A549 (cell line): Measurements from ENCODE around the gene CCDC116. TPM values are rescaled to one million over a fixed set of nuclear protein-coding genes. Genes with fewer than 3 reads are reported as not detected.

Experiments used
- ATAC-seq, 2 experiments: fragments of 200-7000 bp in 1 of 2; fragments of >200 bp in 1 of 2; cut with Nextera tagmentation in 1 of 2; cut with Tn5 transposase in 1 of 2; 3 replicates each; pipeline versions ENCODE4 v1.8.0 to v1.9.1; 2018 to 2020; ENCODE audit warnings: mild to moderate bottlenecking in 1 of 2, moderate library complexity in 1 of 2
- CTCF ChIA-PET: fragments of 300-600 bp; sonication (Branson Sonifier 250); formaldehyde crosslinking; extraction: SDS; loops from one replicate; lab custom pipeline; 2021; ENCODE audit warnings: antibody characterized with exemption, inconsistent platforms; lab: Yijun Ruan, JAX
- POLR2A ChIA-PET: fragments of 350-600 bp; formaldehyde crosslinking; extraction: SDS; loops from one replicate; lab custom pipeline; 2021; ENCODE audit warnings: antibody characterized with exemption, inconsistent platforms; lab: Yijun Ruan, JAX
- DNase-seq, 2 experiments: peaks; one replicate each; pipeline versions ENCODE4 v3.0.0 to v3.0.0-alpha.2; 2011 to 2016; ENCODE audit warnings: low read depth in 1 of 2, low spot score in 1 of 2
- FAIRE-seq: peaks from 2 replicates; lab custom pipeline; 2011; peaks lifted over from hg19 to GRCh38; lab: Jason Lieb, UNC
- H3K27ac ChIP-seq, 2 experiments: fragments of >200 bp; sonication (Bioruptor Twin); formaldehyde crosslinking; 3 replicates each; pipeline ENCODE4 v1.5.1; 2016 to 2017
- H3K4me1 ChIP-seq: fragments of >200 bp; sonication (Bioruptor Twin); formaldehyde crosslinking; 3 replicates; pipeline ENCODE4 v1.6.1; 2016
- H3K4me2 ChIP-seq: fragments of >200 bp; sonication (Bioruptor Twin); formaldehyde crosslinking; 3 replicates; pipeline ENCODE4 v1.6.1; 2016
- H3K4me3 ChIP-seq: fragments of >200 bp; sonication (Bioruptor Twin); formaldehyde crosslinking; 3 replicates; pipeline ENCODE4 v1.5.1; 2016
- H3K9me3 ChIP-seq: fragments of >200 bp; sonication (Bioruptor Twin); formaldehyde crosslinking; 3 replicates; pipeline ENCODE4 v1.6.1; 2016
- BHLHE40 ChIP-seq: IDR thresholded peaks from 2 replicates; pipeline ENCODE4 v1.6.1; 2012; ENCODE audit warnings: low read depth, low read length, inconsistent platforms
- CEBPB ChIP-seq, 2 experiments: fragments of >200 bp in 1 of 2; sonication (Bioruptor Twin) in 1 of 2; formaldehyde crosslinking in 1 of 2; IDR thresholded peaks; 2 replicates each; pipeline ENCODE4 v1.6.1; 2012 to 2016
- CHD2 ChIP-seq: fragments of 150-350 bp; IDR thresholded peaks from 2 replicates; pipeline ENCODE4 v1.6.1; 2014; ENCODE audit warnings: low read length; ENCODE audit not compliant: partially characterized antibody
- ELK1 ChIP-seq: fragments of 150-350 bp; IDR thresholded peaks from 2 replicates; pipeline ENCODE4 v1.6.1; 2014; ENCODE audit warnings: low read depth, mild to moderate bottlenecking, low read length
- EP300 ChIP-seq, 2 experiments: fragments of >200 bp; sonication (Bioruptor Twin); formaldehyde crosslinking; IDR thresholded peaks; 2 replicates in 1 of 2; 3 replicates in 1 of 2; pipeline ENCODE4 v1.6.1; 2016 to 2017
- ESRRA ChIP-seq: fragments of 150-350 bp; IDR thresholded peaks from 2 replicates; pipeline ENCODE4 v1.6.1; 2014; ENCODE audit warnings: mild to moderate bottlenecking, low read length, borderline replicate concordance
- FOSB ChIP-seq: fragments of 250-450 bp; sonication (Bioruptor Pico); IDR thresholded peaks from 2 replicates; pipeline ENCODE4 v1.5.0; 2020; ENCODE audit warnings: mild to moderate bottlenecking, moderate library complexity
- FOSL2 ChIP-seq, 2 experiments: fragments of 450-650 bp in 1 of 2; fragments of >200 bp in 1 of 2; sonication (Bioruptor Twin) in 1 of 2; formaldehyde crosslinking; IDR thresholded peaks; 2 replicates each; pipeline versions ENCODE4 v1.5.0 to v1.6.1; 2016 to 2020; ENCODE audit warnings: mild to moderate bottlenecking in 1 of 2, moderate library complexity in 1 of 2
- FOXS1 ChIP-seq: fragments of 250-450 bp; sonication (Bioruptor Pico); IDR thresholded peaks from 2 replicates; pipeline ENCODE4 v1.5.0; 2020; ENCODE audit warnings: mild to moderate bottlenecking, moderate library complexity
- HES2 ChIP-seq: fragments of >200 bp; sonication (Bioruptor Twin); formaldehyde crosslinking; IDR thresholded peaks from 2 replicates; pipeline ENCODE4 v1.6.1; 2016
- HOXB13 ChIP-seq: fragments of 250-450 bp; sonication (Bioruptor Pico); IDR thresholded peaks from 2 replicates; pipeline ENCODE4 v1.5.0; 2020; ENCODE audit warnings: low read depth, mild to moderate bottlenecking, moderate library complexity
- JUNB ChIP-seq: fragments of >200 bp; sonication (Bioruptor Twin); formaldehyde crosslinking; IDR thresholded peaks from 2 replicates; pipeline ENCODE4 v1.6.1; 2016
- KDM1A ChIP-seq: fragments of 200-600 bp; sonication (generic); IDR thresholded peaks from 2 replicates; pipeline ENCODE4 v1.6.1; 2016; ENCODE audit warnings: low read depth, mild to moderate bottlenecking
- MAX ChIP-seq: IDR thresholded peaks from 2 replicates; pipeline ENCODE4 v1.6.1; 2012
- MYC ChIP-seq: IDR thresholded peaks from 2 replicates; pipeline ENCODE4 v1.6.1; 2012; ENCODE audit warnings: mild to moderate bottlenecking, inconsistent platforms, low read length, improper control_type of control experiment, borderline replicate concordance
- PBX3 ChIP-seq: IDR thresholded peaks from 2 replicates; pipeline ENCODE4 v1.6.1; 2012
- POLR2A ChIP-seq: IDR thresholded peaks from 2 replicates; pipeline ENCODE4 v1.6.1; 2012; ENCODE audit warnings: mild to moderate bottlenecking, low read length
- RCOR1 ChIP-seq: fragments of 150-350 bp; IDR thresholded peaks from 2 replicates; pipeline ENCODE4 v1.6.1; 2014; ENCODE audit warnings: antibody characterized with exemption, low read length, low read depth
- RNF2 ChIP-seq: fragments of 200-600 bp; sonication (generic); IDR thresholded peaks from 2 replicates; pipeline ENCODE4 v1.6.1; 2016; ENCODE audit warnings: low read depth, mild to moderate bottlenecking, antibody characterized with exemption, moderate library complexity, borderline replicate concordance
- SMC3 ChIP-seq: fragments of >200 bp; sonication (Bioruptor Twin); formaldehyde crosslinking; IDR thresholded peaks from 3 replicates; pipeline ENCODE4 v1.6.1; 2018; ENCODE audit warnings: inconsistent platforms
- ZC3H11A ChIP-seq: fragments of 450-650 bp; IDR thresholded peaks from 2 replicates; pipeline ENCODE4 v1.6.1; 2014; ENCODE audit warnings: antibody characterized with exemption, mild to moderate bottlenecking
- WGBS: methylation state at CpG from one replicate; pipeline ENCODE4 v1.1.6; 2017; ENCODE audit errors: missing lambda C conversion rate; 5-methylcytosine and 5-hydroxymethylcytosine counted together
- polyA plus RNA-seq, 4 experiments: library from polyadenylated mRNA; depleted of rRNA in 3 of 4; stranded (reverse); fragments of >200 nt; fragmentation: RNase III in 1 of 4; extraction: RNeasy Plus Mini Kit Qiagen cat#74134 plus additional on column Dnase treatment in 1 of 4; gene quantifications; 2 replicates in 3 of 4; 3 replicates in 1 of 4; pipeline ENCODE4 v1.2.3, GENCODE V29; 2011 to 2017
- TF ChIP-seq, protein P1 (sequence below): fragments of 250-450 bp; sonication (Bioruptor Pico); IDR thresholded peaks from 2 replicates; pipeline ENCODE4 v1.5.0; 2021; ENCODE audit warnings: mild to moderate bottlenecking, moderate library complexity, borderline replicate concordance

The CCDC116 gene
- polyA plus RNA-seq, 2 of the 4 experiments (the other 2 are of a cell fraction), result 0.06 TPM; not detected in 1

- POLR2A ChIA-PET, result no interaction called here
- FAIRE-seq, result no peak
- no peak overlapping the region for H3K4me2 ChIP-seq
- H3K27ac ChIP-seq, result no peak overlapping the region
- no peak for DNase-seq
- CTCF ChIA-PET, result no interaction called here
- WGBS, result 95% methylated on average over 5 of the region's 6 CpGs
- TF ChIP-seq MYC (no peak), FOXS1 (CRISPR knock-in tag) (no peak), CHD2 (no peak), HOXB13 (CRISPR knock-in tag) (no peak), RNF2 (no peak), ESRRA (no peak), EP300 (IDR thresholded peaks at IDR 0.05) (no peak), JUNB (no peak), FOSB (CRISPR knock-in tag) (no peak), PBX3 (no peak), ZC3H11A (no peak), MAX (no peak), CEBPB (IDR thresholded peaks at IDR 0.05) (no peak), POLR2A (no peak), HES2 (no peak)
- no peaks in the 10 kb centered on the region for H3K9me3 ChIP-seq
- no peaks in the 10 kb centered on the region for H3K4me1 ChIP-seq
- H3K4me3 ChIP-seq, result no peak overlapping the region
- ATAC-seq, result no peak
Measured at GRCh38 chr22:21599053-21599893, 33.3 kb upstream of the CCDC116 start.

- no peak overlapping the region for H3K4me3 ChIP-seq
- 92% methylated on average over 6 of the region's 6 CpGs for WGBS
- ATAC-seq, result no peak
- no peak for FAIRE-seq
- no peak for TF ChIP-seq FOSL2 (IDR thresholded peaks at IDR 0.05)
- TF ChIP-seq FOSL2 (CRISPR knock-in tag; IDR thresholded peaks at IDR 0.05), result no peak
- TF ChIP-seq, protein P1, sequence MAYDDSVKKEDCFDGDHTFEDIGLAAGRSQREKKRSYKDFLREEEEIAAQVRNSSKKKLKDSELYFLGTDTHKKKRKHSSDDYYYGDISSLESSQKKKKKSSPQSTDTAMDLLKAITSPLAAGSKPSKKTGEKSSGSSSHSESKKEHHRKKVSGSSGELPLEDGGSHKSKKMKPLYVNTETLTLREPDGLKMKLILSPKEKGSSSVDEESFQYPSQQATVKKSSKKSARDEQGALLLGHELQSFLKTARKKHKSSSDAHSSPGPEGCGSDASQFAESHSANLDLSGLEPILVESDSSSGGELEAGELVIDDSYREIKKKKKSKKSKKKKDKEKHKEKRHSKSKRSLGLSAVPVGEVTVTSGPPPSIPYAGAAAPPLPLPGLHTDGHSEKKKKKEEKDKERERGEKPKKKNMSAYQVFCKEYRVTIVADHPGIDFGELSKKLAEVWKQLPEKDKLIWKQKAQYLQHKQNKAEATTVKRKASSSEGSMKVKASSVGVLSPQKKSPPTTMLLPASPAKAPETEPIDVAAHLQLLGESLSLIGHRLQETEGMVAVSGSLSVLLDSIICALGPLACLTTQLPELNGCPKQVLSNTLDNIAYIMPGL, result no peak
- no peak overlapping the region for H3K27ac ChIP-seq
- H3K9me3 ChIP-seq, result no peaks in the 10 kb centered on the region
- no peak overlapping the region for H3K4me2 ChIP-seq
- POLR2A ChIA-PET, result no interaction called here
- CTCF ChIA-PET, result interaction anchor here (0.8 to 1.4 kb wide), 3 partner anchors 9 to 39 kb away, joined by 4 to 6 read pairs (median 5); no protein-coding TSS in a partner anchor
- peaks cover 15% of the 10 kb centered on the region for H3K4me1 ChIP-seq
- DNase-seq, result no peak
Measured at GRCh38 chr22:21602579-21602978, 30.0 kb upstream of the CCDC116 start.

GRCh38 chr22:21603973-21604372, 28.6 kb upstream of the CCDC116 start:
- WGBS, result 93% methylated on average over 9 of the region's 9 CpGs
- DNase-seq, result no peak
- Histone ChIP-seq H3K4me2 (no peak overlapping the region), H3K9me3 (no peaks in the 10 kb centered on the region), H3K4me1 (peaks cover 18% of the 10 kb centered on the region), H3K27ac (no peak overlapping the region), H3K4me3 (no peak overlapping the region)
- POLR2A ChIA-PET, result no interaction called here
- ATAC-seq, result no peak
- no peak for FAIRE-seq
- no peak for TF ChIP-seq BHLHE40
- no peak for TF ChIP-seq FOXS1 (CRISPR knock-in tag)
- TF ChIP-seq ELK1, result no peak
- no peak for TF ChIP-seq PBX3
- no peak for TF ChIP-seq KDM1A
- no peak for TF ChIP-seq SMC3
- no peak for TF ChIP-seq RCOR1
- CTCF ChIA-PET, result interaction anchor here (1.1 to 2.3 kb wide), 4 partner anchors 11 to 43 kb away, joined by 3 to 7 read pairs (median 4); no protein-coding TSS in a partner anchor
